Fibroblast of lung (primary cell): ENCODE results near the gene CCL13.

Experiments
- CTCF ChIP-seq, 2 donors: IDR thresholded peaks in 1 of 2; conservative IDR thresholded peaks in 1 of 2; 1 replicate in 1 of 2; 2 replicates in 1 of 2; pipeline ENCODE4 v1.5.1; 2011 to 2012; ENCODE audit warnings: low read length in 2 of 2, control low read depth in 1 of 2, inconsistent platforms in 1 of 2, low read depth in 1 of 2, mild to moderate bottlenecking in 1 of 2
- EZH2 ChIP-seq: IDR thresholded peaks from 2 replicates; pipeline ENCODE4 v1.5.1; 2012; ENCODE audit warnings: low read length, control low read depth, mild to moderate bottlenecking; ENCODE audit errors: missing control alignments

GRCh38 chr17:34378664-34379101, 22.4 kb downstream of the CCL13 start:
- TF ChIP-seq CTCF (conservative IDR thresholded peaks at IDR 0.05 in 1 of 2, IDR thresholded peaks at IDR 0.05 in 1 of 2; ENCODE audit: low read depth in 1 of 2, low read length in 2 of 2) = no peak
- no peak for TF ChIP-seq EZH2
